OCI-LY7 (cell line): ENCODE data around the gene STAC. TPM values are rescaled to one million over a fixed set of nuclear protein-coding genes. Genes with fewer than 3 reads are reported as not detected.

Experiments
- BruUV-seq: library from RNA; stranded (reverse); fragments of 400-500 nt; replicated peaks from 2 replicates; lab custom pipeline; 2021; lab: Mats Ljungman, UMichigan
- CTCF ChIA-PET: fragments of 300-600 bp; sonication (Branson Sonifier 250); formaldehyde crosslinking; loops from one replicate; lab custom pipeline; 2022; ENCODE audit warnings: antibody characterized with exemption; ENCODE audit not compliant: unreplicated experiment; lab: Charles Lee
- POLR2A ChIA-PET: fragments of 300-600 bp; sonication (Branson Sonifier 250); formaldehyde crosslinking; loops from one replicate; lab custom pipeline; 2022; ENCODE audit warnings: antibody characterized with exemption; lab: Charles Lee
- DNase-seq: peaks from one replicate; pipeline ENCODE4 v3.0.0-alpha.2; 2015; ENCODE audit warnings: low spot score
- H2AFZ ChIP-seq: fragments of 200-600 bp; sonication (generic), shearing (Covaris generic); 2 replicates; pipeline ENCODE4 v1.6.1; 2014; ENCODE audit warnings: mild to moderate bottlenecking, antibody characterized with exemption, low read length, moderate library complexity
- H3K27ac ChIP-seq: fragments of 200-600 bp; sonication (generic); 2 replicates; pipeline ENCODE4 v1.5.1; 2014; ENCODE audit warnings: mixed run types, low read depth, mild to moderate bottlenecking, moderate library complexity, low read length, inconsistent platforms; ENCODE audit not compliant: poor library complexity, severe bottlenecking
- H3K36me3 ChIP-seq: fragments of 200-600 bp; sonication (generic); 2 replicates; pipeline ENCODE4 v1.6.1; 2014; ENCODE audit warnings: mild to moderate bottlenecking, antibody characterized with exemption, low read length, moderate library complexity, mixed read lengths; ENCODE audit not compliant: insufficient read depth
- H3K4me1 ChIP-seq: fragments of 200-600 bp; sonication (generic); 2 replicates; pipeline ENCODE4 v1.5.1; 2014; ENCODE audit warnings: mild to moderate bottlenecking, low read length; ENCODE audit not compliant: insufficient read depth, poor library complexity, severe bottlenecking
- H3K4me2 ChIP-seq: fragments of 200-600 bp; sonication (generic); 2 replicates; pipeline ENCODE4 v1.6.1; 2014; ENCODE audit warnings: mild to moderate bottlenecking, low read length
- H3K4me3 ChIP-seq: fragments of 200-600 bp; sonication (generic); 2 replicates; pipeline ENCODE4 v1.5.1; 2014; ENCODE audit warnings: mild to moderate bottlenecking, low read depth, low read length; ENCODE audit not compliant: poor library complexity, severe bottlenecking
- H3K79me2 ChIP-seq: fragments of 200-600 bp; sonication (generic); 2 replicates; pipeline ENCODE4 v1.6.1; 2016; ENCODE audit warnings: low read depth, mild to moderate bottlenecking, low read length, moderate library complexity, mixed read lengths; ENCODE audit not compliant: insufficient read depth
- H3K9me2 ChIP-seq: fragments of 200-600 bp; sonication (generic); 2 replicates; pipeline ENCODE4 v1.6.1; 2016; ENCODE audit warnings: mild to moderate bottlenecking, low read length, mixed read lengths; ENCODE audit not compliant: insufficient read depth
- H3K9me3 ChIP-seq: fragments of 200-600 bp; sonication (generic); 2 replicates; pipeline ENCODE4 v1.6.1; 2014; ENCODE audit warnings: mild to moderate bottlenecking, mixed run types, low read length, mixed read lengths
- H4K20me1 ChIP-seq: fragments of 200-600 bp; sonication (generic); 2 replicates; pipeline ENCODE4 v1.6.1; 2014; ENCODE audit warnings: mild to moderate bottlenecking, antibody characterized with exemption, low read length, moderate library complexity, mixed read lengths; ENCODE audit not compliant: insufficient read depth
- EZH2phosphoT487 ChIP-seq: fragments of 200-600 bp; sonication (generic); IDR thresholded peaks from 2 replicates; pipeline ENCODE4 v1.6.1; 2018; ENCODE audit warnings: low read depth, borderline replicate concordance, mild to moderate bottlenecking, mixed run types, antibody characterized with exemption, low read length, moderate library complexity, mixed read lengths
- intact Hi-C: fragments of 100-400 bp; cut with micrococcal nuclease; formaldehyde crosslinking; loops from one replicate; pipeline ENCODE4 v1.10.0; 2022; ENCODE audit not compliant: unreplicated experiment
- total RNA-seq, 2 experiments: library from RNA; depleted of rRNA in 1 of 2; stranded (reverse); fragments of >200 nt in 1 of 2; shearing (Covaris generic) in 1 of 2; gene quantifications; 2 replicates each; pipeline ENCODE4 v1.2.3, GENCODE V29; 2014 to 2022
- TF ChIP-seq, protein P1 (sequence below): fragments of 200-600 bp; sonication (generic); conservative IDR thresholded peaks from 2 replicates; pipeline ENCODE4 v1.5.1; 2014; ENCODE audit warnings: mild to moderate bottlenecking, antibody characterized with exemption, low read length, moderate library complexity, mixed read lengths

Gene STAC
- total RNA-seq, 2 experiments from 2014 or later = not detected

DNA sequence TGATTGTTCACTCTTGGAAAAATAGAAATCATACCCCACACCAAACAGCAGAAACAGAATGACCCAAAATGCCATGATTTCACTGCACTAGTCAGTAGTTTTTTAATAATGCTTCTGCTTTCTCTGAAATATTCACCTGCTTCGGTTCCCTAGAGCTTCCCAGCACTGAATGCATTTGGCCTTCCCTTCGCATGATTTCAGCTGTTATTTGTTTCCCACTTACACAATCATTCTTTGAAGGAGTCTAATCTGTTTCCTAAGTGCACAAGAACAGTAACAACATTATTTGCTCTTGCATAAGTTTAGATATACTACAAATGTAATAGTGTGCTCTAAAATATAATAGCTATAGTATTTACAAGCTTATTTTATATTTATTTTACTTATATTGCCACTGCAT, 178.7 kb downstream of the STAC start:
- CTCF ChIA-PET = no interaction called here
- Histone ChIP-seq H3K79me2 (no peaks in the 10 kb centered on the region), H3K36me3 (no peaks in the 10 kb centered on the region), H3K4me3 (no peak overlapping the region), H3K27ac (no peak overlapping the region), H2AFZ (peak overlapping the region; percentile 84; the same call in 1 of the 2 replicates), H3K4me2 (0 out of 2 replicates have a peak overlapping the region, but pooled peaks have one; percentile 60), H4K20me1 (no peaks in the 10 kb centered on the region), H3K9me2 (no peaks in the 10 kb centered on the region), H3K9me3 (no peaks in the 10 kb centered on the region), H3K4me1 (peaks cover 23% of the 10 kb centered on the region)
- no peak for DNase-seq
- POLR2A ChIA-PET = no interaction called here
- BruUV-seq = no TSS peak
- intact Hi-C loops = no loop called here
- TF ChIP-seq EZH2phosphoT487 = no peak
- TF ChIP-seq, protein P1, sequence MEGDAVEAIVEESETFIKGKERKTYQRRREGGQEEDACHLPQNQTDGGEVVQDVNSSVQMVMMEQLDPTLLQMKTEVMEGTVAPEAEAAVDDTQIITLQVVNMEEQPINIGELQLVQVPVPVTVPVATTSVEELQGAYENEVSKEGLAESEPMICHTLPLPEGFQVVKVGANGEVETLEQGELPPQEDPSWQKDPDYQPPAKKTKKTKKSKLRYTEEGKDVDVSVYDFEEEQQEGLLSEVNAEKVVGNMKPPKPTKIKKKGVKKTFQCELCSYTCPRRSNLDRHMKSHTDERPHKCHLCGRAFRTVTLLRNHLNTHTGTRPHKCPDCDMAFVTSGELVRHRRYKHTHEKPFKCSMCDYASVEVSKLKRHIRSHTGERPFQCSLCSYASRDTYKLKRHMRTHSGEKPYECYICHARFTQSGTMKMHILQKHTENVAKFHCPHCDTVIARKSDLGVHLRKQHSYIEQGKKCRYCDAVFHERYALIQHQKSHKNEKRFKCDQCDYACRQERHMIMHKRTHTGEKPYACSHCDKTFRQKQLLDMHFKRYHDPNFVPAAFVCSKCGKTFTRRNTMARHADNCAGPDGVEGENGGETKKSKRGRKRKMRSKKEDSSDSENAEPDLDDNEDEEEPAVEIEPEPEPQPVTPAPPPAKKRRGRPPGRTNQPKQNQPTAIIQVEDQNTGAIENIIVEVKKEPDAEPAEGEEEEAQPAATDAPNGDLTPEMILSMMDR = no peak

DNA sequence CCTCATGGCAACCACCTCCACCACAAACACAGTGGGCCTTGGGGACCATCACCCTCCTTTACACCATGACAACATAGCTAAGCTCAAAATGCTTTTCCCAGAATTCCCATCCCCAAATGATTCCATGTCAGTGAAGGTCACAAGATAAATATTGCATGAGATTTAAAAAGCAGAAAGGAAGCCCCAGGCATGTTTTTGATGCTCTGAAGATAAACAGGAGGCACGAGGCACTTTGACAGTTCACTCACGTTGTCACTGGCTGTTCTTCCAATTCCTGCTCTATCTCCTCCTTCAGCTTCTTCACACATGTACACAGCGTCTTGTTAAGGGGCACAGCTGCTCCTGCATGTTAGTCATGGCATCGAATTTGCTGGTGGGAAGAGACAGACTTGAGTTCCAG, 180.4 kb downstream of the STAC start:
- H3K27ac ChIP-seq = no peak overlapping the region
- no peak overlapping the region for H3K4me2 ChIP-seq
- peaks cover 23% of the 10 kb centered on the region for H3K4me1 ChIP-seq
- no peak overlapping the region for H2AFZ ChIP-seq
- ChIA-PET CTCF (no interaction called here), POLR2A (interaction anchor here (0.5 to 1.2 kb wide), 5 partner anchors 10 to 698 kb away, joined by 3 to 4 read pairs (median 3); no protein-coding TSS in a partner anchor)
- intact Hi-C loops = no loop called here
- no peaks in the 10 kb centered on the region for H3K9me3 ChIP-seq
- no peaks in the 10 kb centered on the region for H4K20me1 ChIP-seq
- H3K4me3 ChIP-seq = no peak overlapping the region
- TF ChIP-seq, protein P1 = no peak
- no TSS peak for BruUV-seq
- H3K36me3 ChIP-seq = no peaks in the 10 kb centered on the region
- no peaks in the 10 kb centered on the region for H3K9me2 ChIP-seq
- DNase-seq = no peak
- no peaks in the 10 kb centered on the region for H3K79me2 ChIP-seq

DNA sequence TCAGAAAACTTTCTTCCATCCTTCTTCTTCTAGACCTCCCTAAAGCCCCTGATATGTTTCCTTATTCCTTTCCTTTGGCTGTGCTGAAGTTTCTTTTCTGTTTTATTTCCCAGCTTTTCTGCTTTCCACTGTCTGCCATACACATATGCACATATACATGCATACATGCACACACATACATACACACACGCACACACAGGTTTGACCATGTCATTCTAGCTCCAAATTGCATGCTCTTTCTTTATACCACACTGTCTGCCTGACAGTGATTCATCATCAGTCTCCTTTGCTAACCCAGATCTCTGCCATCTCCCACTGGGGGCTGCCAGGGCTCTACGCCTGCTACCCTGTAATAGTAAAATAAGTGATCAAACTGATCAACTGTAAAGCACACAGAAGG, 181.3 kb downstream of the STAC start:
- H3K27ac ChIP-seq = no peak overlapping the region
- H4K20me1 ChIP-seq = no peaks in the 10 kb centered on the region
- peaks cover 23% of the 10 kb centered on the region for H3K4me1 ChIP-seq
- no peak for DNase-seq
- no TSS peak for BruUV-seq
- H3K4me3 ChIP-seq = no peak overlapping the region
- H3K79me2 ChIP-seq = no peaks in the 10 kb centered on the region
- H3K4me2 ChIP-seq = no peak overlapping the region
- no peaks in the 10 kb centered on the region for H3K9me3 ChIP-seq
- no peak for TF ChIP-seq EZH2phosphoT487
- TF ChIP-seq, protein P1 = no peak
- ChIA-PET CTCF (no interaction called here), POLR2A (interaction anchor here (0.5 to 0.6 kb wide), 3 partner anchors 22 to 1827 kb away, joined by 3 read pairs; no protein-coding TSS in a partner anchor)
- H3K36me3 ChIP-seq = no peaks in the 10 kb centered on the region
- H3K9me2 ChIP-seq = no peaks in the 10 kb centered on the region
- intact Hi-C loops = no loop called here
- no peak overlapping the region for H2AFZ ChIP-seq
